ENCODE data around the gene MEIOB. TPM values are rescaled to one million over a fixed set of nuclear protein-coding genes. Genes with fewer than 3 reads are reported as not detected.
"Not testable (repeated sequence)": the region's sequence is repeated elsewhere in the genome, so short reads cannot be mapped to it uniquely, and the experiment has no call there.

Gene MEIOB
- under 1 TPM; 0.24 to 0.34 (median 0.28) TPM for total RNA-seq

GRCh38 chr16:1871974-1872635, at the start of gene MEIOB:
Gene MEIOB (minus strand): TSS chr16:1872164. CDS start chr16:1868175, 3,989 bp downstream.
- no peaks in the 10 kb centered on the region for H3K36me3 Mint-ChIP-seq (ENCODE audit: insufficient read depth)
- no peaks in the 10 kb centered on the region for H3K9me3 Mint-ChIP-seq
- H3K4me1 Mint-ChIP-seq (ENCODE audit: low read depth) = peaks cover 4% of the 10 kb centered on the region
- ATAC-seq (peak; percentile 85 to 90), DNase-seq (peak; percentile 33)
- peak within 1 kb of the TSS; percentile 42 for H3K4me3 Mint-ChIP-seq
- peaks cover 29% of the 10 kb centered on the region for H3K27me3 Mint-ChIP-seq (ENCODE audit: low read depth)

GRCh38 chr16:1920727-1921171, 48.8 kb upstream of the MEIOB start:
- ATAC-seq (peak; percentile 32 to 39), DNase-seq (no peak)
- Mint-ChIP-seq H3K9me3 (no peaks in the 10 kb centered on the region), H3K27me3 (ENCODE audit: low read depth) (peaks cover 65% of the 10 kb centered on the region), H3K36me3 (ENCODE audit: insufficient read depth) (no peaks in the 10 kb centered on the region), H3K4me3 (no peak overlapping the region), H3K4me1 (ENCODE audit: low read depth) (no peaks in the 10 kb centered on the region)

GRCh38 chr16:1920122-1920521, 48.2 kb upstream of the MEIOB start:
- not testable (repeated sequence) for H3K36me3 Mint-ChIP-seq (ENCODE audit: insufficient read depth); H3K4me1 Mint-ChIP-seq (ENCODE audit: low read depth); H3K9me3 Mint-ChIP-seq; H3K4me3 Mint-ChIP-seq; ATAC-seq; DNase-seq
- peaks cover 71% of the 10 kb centered on the region for H3K27me3 Mint-ChIP-seq (ENCODE audit: low read depth)

GRCh38 chr16:1919327-1919998, 47.5 kb upstream of the MEIOB start:
- H3K4me3 Mint-ChIP-seq = no peak overlapping the region
- peaks cover 74% of the 10 kb centered on the region for H3K27me3 Mint-ChIP-seq (ENCODE audit: low read depth)

GRCh38 chr16:1918351-1919326, 46.7 kb upstream of the MEIOB start, which contains the start of gene HS3ST6:
Gene HS3ST6 (minus strand): TSS chr16:1918415. CDS start chr16:1918323, 92 bp downstream.
- Mint-ChIP-seq H3K27me3 (ENCODE audit: low read depth) (peaks cover 74% of the 10 kb centered on the region), H3K36me3 (ENCODE audit: insufficient read depth) (no peaks in the 10 kb centered on the region), H3K4me3 (no peak within 1 kb of the TSS), H3K4me1 (ENCODE audit: low read depth) (no peaks in the 10 kb centered on the region), H3K9me3 (no peaks in the 10 kb centered on the region)
- no peak for DNase-seq
- no peak for ATAC-seq

More at GRCh38 chr16:1919327-1919998, 47.5 kb upstream of the MEIOB start:
- no peaks in the 10 kb centered on the region for H3K36me3 Mint-ChIP-seq (ENCODE audit: insufficient read depth)
- H3K4me1 Mint-ChIP-seq (ENCODE audit: low read depth) = no peaks in the 10 kb centered on the region
- no peak for DNase-seq
- no peak for ATAC-seq
- H3K9me3 Mint-ChIP-seq = no peaks in the 10 kb centered on the region

GRCh38 chr16:1917665-1918350, 45.8 kb upstream of the MEIOB start:
- no peaks in the 10 kb centered on the region for H3K4me1 Mint-ChIP-seq (ENCODE audit: low read depth)
- no peak for DNase-seq
- no peak overlapping the region for H3K4me3 Mint-ChIP-seq
- peaks cover 67% of the 10 kb centered on the region for H3K27me3 Mint-ChIP-seq (ENCODE audit: low read depth)
- no peak for ATAC-seq
- no peaks in the 10 kb centered on the region for H3K36me3 Mint-ChIP-seq (ENCODE audit: insufficient read depth)
- H3K9me3 Mint-ChIP-seq = no peaks in the 10 kb centered on the region

GRCh38 chr16:1917056-1917664, 45.2 kb upstream of the MEIOB start:
- H3K4me1 Mint-ChIP-seq (ENCODE audit: low read depth) = no peaks in the 10 kb centered on the region
- ATAC-seq (no peak), DNase-seq (no peak)
- no peaks in the 10 kb centered on the region for H3K36me3 Mint-ChIP-seq (ENCODE audit: insufficient read depth)
- no peak overlapping the region for H3K4me3 Mint-ChIP-seq
- H3K9me3 Mint-ChIP-seq = no peaks in the 10 kb centered on the region
- peaks cover 66% of the 10 kb centered on the region for H3K27me3 Mint-ChIP-seq (ENCODE audit: low read depth)

GRCh38 chr16:1916640-1916990, 44.7 kb upstream of the MEIOB start:
- Mint-ChIP-seq H3K9me3 (no peaks in the 10 kb centered on the region), H3K4me1 (ENCODE audit: low read depth) (no peaks in the 10 kb centered on the region), H3K27me3 (ENCODE audit: low read depth) (peaks cover 62% of the 10 kb centered on the region), H3K36me3 (ENCODE audit: insufficient read depth) (no peaks in the 10 kb centered on the region), H3K4me3 (no peak overlapping the region)
- no peak for ATAC-seq
- no peak for DNase-seq

GRCh38 chr16:1915732-1916639, 44.0 kb upstream of the MEIOB start:
- Mint-ChIP-seq H3K27me3 (ENCODE audit: low read depth) (peaks cover 56% of the 10 kb centered on the region), H3K4me3 (no peak overlapping the region), H3K9me3 (no peaks in the 10 kb centered on the region), H3K36me3 (ENCODE audit: insufficient read depth) (no peaks in the 10 kb centered on the region), H3K4me1 (ENCODE audit: low read depth) (no peaks in the 10 kb centered on the region)
- ATAC-seq = no peak
- DNase-seq = no peak

- ATAC-seq (no peak), DNase-seq (no peak)
- no peaks in the 10 kb centered on the region for H3K36me3 Mint-ChIP-seq (ENCODE audit: insufficient read depth)
- peaks cover 47% of the 10 kb centered on the region for H3K27me3 Mint-ChIP-seq (ENCODE audit: low read depth)
- no peaks in the 10 kb centered on the region for H3K9me3 Mint-ChIP-seq
- no peak overlapping the region for H3K4me3 Mint-ChIP-seq
- H3K4me1 Mint-ChIP-seq (ENCODE audit: low read depth) = no peaks in the 10 kb centered on the region
Measured at GRCh38 chr16:1914988-1915387, 43.0 kb upstream of the MEIOB start.

- Mint-ChIP-seq H3K27me3 (ENCODE audit: low read depth) (peaks cover 45% of the 10 kb centered on the region), H3K36me3 (ENCODE audit: insufficient read depth) (no peaks in the 10 kb centered on the region), H3K4me3 (no peak overlapping the region), H3K4me1 (ENCODE audit: low read depth) (no peaks in the 10 kb centered on the region), H3K9me3 (no peaks in the 10 kb centered on the region)
- no peak for DNase-seq
- ATAC-seq = no peak
Measured at GRCh38 chr16:1914084-1914608, 42.2 kb upstream of the MEIOB start.

GRCh38 chr16:1913327-1914083, 41.5 kb upstream of the MEIOB start:
- DNase-seq = no peak
- Mint-ChIP-seq H3K4me3 (no peak overlapping the region), H3K9me3 (no peaks in the 10 kb centered on the region), H3K4me1 (ENCODE audit: low read depth) (no peaks in the 10 kb centered on the region), H3K36me3 (ENCODE audit: insufficient read depth) (no peaks in the 10 kb centered on the region), H3K27me3 (ENCODE audit: low read depth) (peaks cover 43% of the 10 kb centered on the region)
- no peak for ATAC-seq

All from activated T-cell treated with anti-CD3 and anti-CD28 coated beads, Interleukin-2, amount 50 U/mL, for 4 hours (primary cell).